Measurements from ENCODE around the gene ADGRD2.

Gene ADGRD2

DNA sequence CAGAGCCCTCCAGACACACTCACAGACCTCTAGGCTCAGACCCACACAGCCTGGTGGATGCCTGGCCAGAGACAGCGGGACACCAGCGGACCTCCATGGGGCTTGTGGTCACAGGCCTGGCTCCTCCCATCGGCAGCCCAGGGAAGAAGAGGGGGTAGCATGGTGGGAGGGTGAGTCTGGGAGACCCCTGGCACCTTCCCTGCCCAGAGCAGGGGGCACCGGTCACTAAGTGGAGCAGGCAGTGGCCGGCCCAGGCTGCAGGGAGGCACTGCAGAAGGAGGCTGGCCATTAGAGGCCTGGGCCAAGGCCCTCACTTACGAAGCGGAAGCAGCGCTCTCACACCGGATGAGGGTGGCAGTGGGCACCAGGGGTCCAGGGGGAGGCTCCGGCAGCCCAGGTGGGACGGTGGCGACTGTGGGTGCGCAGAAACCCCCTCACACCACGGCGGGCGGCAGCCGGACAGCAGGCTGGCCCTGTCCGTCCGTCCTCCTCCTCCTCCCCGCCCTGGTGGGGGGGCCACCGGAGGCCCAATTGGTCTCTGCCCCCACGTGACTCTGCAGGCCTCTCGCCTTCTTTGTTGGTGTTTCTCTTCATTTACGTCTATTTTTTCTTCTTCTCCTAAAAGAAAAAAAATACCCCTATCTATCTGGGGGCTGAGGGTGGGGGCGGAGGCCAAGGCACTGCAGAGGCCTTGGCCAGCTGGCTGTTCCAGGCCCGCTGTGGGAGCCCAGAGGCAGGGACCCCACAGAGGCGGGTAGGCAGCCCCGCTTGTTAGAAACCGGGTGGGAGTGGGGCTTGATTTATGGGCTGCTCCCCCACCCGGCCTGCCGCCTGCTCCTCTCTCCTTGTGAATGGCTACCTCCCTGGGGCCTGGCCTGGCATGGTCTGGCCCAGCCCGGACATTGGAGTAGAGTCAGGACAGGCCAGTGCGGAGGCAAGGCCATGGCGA lies 57.0 kb downstream of the ADGRD2 start, which contains the start of gene NR5A1:
NR5A1 (minus strand) TSS at position 469 of the 949 bp plus-strand sequence. CDS start 4,004 bp downstream, outside the sequence.
- no peak within 1 kb of the TSS for H3K4me3 ChIP-seq (ENCODE audit: insufficient read depth, low read depth, low read length, poor library complexity, severe bottlenecking)

DNA sequence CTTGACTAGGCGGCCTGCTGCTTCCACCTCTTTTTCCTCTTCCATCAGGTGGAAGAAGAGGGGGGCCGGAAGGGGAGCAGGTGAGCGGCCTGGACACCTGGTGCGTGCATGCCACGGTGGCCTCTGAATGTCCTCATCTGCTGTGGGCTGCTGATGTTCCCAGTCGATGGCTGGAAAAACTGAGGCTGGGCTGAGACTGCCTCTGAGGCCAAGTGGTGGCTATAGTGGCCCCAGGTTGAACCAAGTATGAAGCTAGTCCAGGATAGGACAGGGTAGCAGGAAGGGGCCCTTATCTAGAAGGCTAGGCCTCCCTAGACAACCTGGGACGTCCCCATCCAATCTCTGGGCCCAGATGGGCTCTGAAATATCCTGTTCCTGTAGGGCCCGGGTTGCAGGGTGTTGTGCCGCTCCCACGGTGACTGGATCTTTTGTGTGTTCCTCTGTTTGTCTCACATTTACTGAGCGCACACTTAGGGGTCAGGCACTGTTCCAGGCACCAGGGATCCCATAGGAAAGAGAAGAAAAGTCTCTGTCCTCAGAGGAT lies 57.7 kb downstream of the ADGRD2 start:
- peaks cover 9% of the 10 kb centered on the region for H3K4me1 ChIP-seq (ENCODE audit: control insufficient read depth, insufficient read depth, low read length, poor library complexity, severe bottlenecking)
- no peaks in the 10 kb centered on the region for H3K36me3 ChIP-seq (ENCODE audit: control insufficient read depth, insufficient read depth, low read length)
- H3K27ac ChIP-seq (ENCODE audit: insufficient read depth, low read length, poor library complexity, severe bottlenecking) = no peak overlapping the region
- H3K27me3 ChIP-seq (replicated peaks; ENCODE audit: control insufficient read depth, insufficient read depth, low read length, poor library complexity, severe bottlenecking) = peaks cover 10% of the 10 kb centered on the region
- H3K9me3 ChIP-seq (ENCODE audit: control insufficient read depth, low read length) = no peaks in the 10 kb centered on the region
- no peak overlapping the region for H3K4me3 ChIP-seq (ENCODE audit: insufficient read depth, low read depth, low read length, poor library complexity, severe bottlenecking)
- no peak for DNase-seq

More for the DNA sequence above, 57.0 kb downstream of the ADGRD2 start, which contains the start of gene NR5A1:
- Histone ChIP-seq H3K27ac (ENCODE audit: insufficient read depth, low read length, poor library complexity, severe bottlenecking) (no peak within 1 kb of the TSS), H3K36me3 (ENCODE audit: control insufficient read depth, insufficient read depth, low read length) (no peaks in the 10 kb centered on the region), H3K9me3 (ENCODE audit: control insufficient read depth, low read length) (no peaks in the 10 kb centered on the region), H3K4me1 (ENCODE audit: control insufficient read depth, insufficient read depth, low read length, poor library complexity, severe bottlenecking) (peaks cover 9% of the 10 kb centered on the region), H3K27me3 (replicated peaks; ENCODE audit: control insufficient read depth, insufficient read depth, low read length, poor library complexity, severe bottlenecking) (peaks cover 10% of the 10 kb centered on the region)
- no peak for DNase-seq

DNA sequence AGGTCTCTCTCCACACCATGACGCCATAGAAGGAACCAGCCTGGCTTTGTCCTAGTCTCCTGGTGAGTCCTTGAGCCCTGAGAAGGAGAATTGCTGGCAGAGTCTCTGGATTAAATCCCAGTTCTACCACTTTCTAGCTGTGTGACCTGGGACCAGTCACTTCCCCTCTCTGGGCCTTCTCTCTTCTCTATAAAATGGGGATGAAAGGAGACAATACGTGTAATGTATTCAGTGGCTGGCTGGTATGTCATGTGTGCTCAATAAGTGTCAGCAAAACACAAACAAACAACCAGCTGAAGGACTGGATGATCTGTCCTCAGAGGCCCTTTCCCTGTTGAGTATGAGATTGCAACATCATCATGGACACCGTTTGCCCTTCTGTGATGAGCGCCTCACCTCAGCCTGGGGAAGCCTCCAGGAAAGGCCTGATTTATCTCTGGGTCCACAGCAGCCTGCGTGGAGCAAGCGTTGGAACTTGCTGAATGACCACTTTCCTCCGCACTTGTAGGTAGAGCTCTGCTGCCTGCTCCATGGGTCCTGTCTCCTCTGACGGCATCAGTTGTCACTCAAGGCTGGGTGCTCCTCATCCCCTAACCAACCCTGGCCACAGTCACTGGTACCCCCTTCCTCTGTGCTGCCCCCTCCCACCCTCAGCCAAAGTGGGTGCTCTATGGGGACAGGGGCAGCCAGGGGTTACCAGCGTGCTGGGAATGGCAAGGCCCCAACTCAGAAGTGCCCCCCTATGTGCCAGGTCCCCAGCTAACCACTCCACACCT lies 60.6 kb downstream of the ADGRD2 start:
- no peaks in the 10 kb centered on the region for H3K9me3 ChIP-seq (ENCODE audit: control insufficient read depth, low read length)
- H3K27me3 ChIP-seq (replicated peaks; ENCODE audit: control insufficient read depth, insufficient read depth, low read length, poor library complexity, severe bottlenecking) = no peaks in the 10 kb centered on the region
- no peaks in the 10 kb centered on the region for H3K36me3 ChIP-seq (ENCODE audit: control insufficient read depth, insufficient read depth, low read length)
- H3K27ac ChIP-seq (ENCODE audit: insufficient read depth, low read length, poor library complexity, severe bottlenecking) = no peak overlapping the region
- no peak for DNase-seq
- H3K4me1 ChIP-seq (ENCODE audit: control insufficient read depth, insufficient read depth, low read length, poor library complexity, severe bottlenecking) = no peaks in the 10 kb centered on the region
- H3K4me3 ChIP-seq (ENCODE audit: insufficient read depth, low read depth, low read length, poor library complexity, severe bottlenecking) = no peak overlapping the region

DNA sequence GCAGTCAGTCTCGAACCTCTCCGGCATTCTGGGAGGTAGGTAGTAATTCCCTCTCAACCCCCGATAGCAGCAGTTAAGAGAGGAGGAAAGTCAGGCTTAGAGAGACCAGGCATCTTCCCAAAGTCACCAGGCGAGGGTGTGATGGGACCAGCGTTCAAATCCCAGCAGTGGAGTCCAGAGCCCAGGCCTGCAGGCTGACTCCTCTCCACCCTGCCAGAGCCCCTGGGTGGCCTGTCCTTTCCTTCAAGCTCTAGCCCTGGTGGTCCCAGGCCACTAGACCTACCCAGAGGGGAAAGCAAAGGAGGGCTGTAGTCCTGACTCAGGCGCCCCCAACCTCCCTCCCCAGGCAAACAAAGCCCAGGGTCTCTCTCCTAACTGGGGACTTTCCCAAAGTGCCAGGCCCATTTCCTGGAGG lies 61.2 kb downstream of the ADGRD2 start:
- no peak overlapping the region for H3K4me3 ChIP-seq (ENCODE audit: insufficient read depth, low read depth, low read length, poor library complexity, severe bottlenecking)
- H3K27ac ChIP-seq (ENCODE audit: insufficient read depth, low read length, poor library complexity, severe bottlenecking) = no peak overlapping the region
- H3K4me1 ChIP-seq (ENCODE audit: control insufficient read depth, insufficient read depth, low read length, poor library complexity, severe bottlenecking) = no peaks in the 10 kb centered on the region
- H3K36me3 ChIP-seq (ENCODE audit: control insufficient read depth, insufficient read depth, low read length) = no peaks in the 10 kb centered on the region
- H3K27me3 ChIP-seq (replicated peaks; ENCODE audit: control insufficient read depth, insufficient read depth, low read length, poor library complexity, severe bottlenecking) = no peaks in the 10 kb centered on the region
- no peaks in the 10 kb centered on the region for H3K9me3 ChIP-seq (ENCODE audit: control insufficient read depth, low read length)
- DNase-seq = no peak

DNA sequence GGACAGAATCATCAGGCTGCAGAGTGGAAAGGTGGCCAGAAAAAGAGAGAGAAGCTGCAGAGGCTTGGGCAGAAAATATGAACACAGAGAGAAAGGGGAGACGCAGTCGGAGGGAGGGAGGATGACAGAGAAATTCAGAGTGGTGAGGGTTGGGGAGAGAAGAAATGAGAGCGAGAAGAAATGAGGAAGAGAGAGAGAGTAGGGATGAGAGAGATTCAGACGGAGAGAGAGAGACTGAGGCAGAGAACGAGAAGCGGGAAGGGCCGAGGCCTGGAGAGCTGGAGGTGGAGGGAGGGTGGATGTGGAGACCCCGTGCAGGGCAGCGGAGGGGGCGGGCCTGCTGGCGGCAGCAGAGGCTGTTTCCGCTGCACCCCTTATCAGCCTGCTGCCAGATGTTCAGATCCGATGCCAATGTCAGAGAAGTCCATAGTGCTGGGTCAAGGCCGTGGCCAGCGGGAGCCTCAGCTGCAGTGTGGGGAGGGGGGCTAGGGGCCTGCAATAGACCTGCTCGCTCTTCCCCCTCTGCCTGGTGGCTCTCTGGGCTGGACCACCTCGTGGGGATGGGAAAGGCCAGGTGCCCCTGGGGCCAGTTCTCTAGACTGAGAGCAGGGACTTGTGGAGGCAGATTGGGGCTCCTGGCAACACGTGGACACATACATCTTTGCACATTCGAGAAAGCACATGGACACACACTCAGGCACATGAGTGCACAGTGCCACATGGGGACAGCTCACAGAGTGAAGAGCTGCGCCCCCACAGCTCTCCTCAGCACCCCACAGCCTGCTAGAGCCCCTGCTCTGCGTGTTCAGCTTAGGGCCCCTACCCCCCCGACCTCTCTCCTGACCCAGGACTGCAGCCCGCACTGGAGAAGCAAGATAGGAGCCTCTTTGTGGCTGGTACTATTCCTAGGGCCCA lies 61.9 kb downstream of the ADGRD2 start:
- no peak overlapping the region for H3K27ac ChIP-seq (ENCODE audit: insufficient read depth, low read length, poor library complexity, severe bottlenecking)
- no peaks in the 10 kb centered on the region for H3K36me3 ChIP-seq (ENCODE audit: control insufficient read depth, insufficient read depth, low read length)
- no peaks in the 10 kb centered on the region for H3K9me3 ChIP-seq (ENCODE audit: control insufficient read depth, low read length)
- H3K4me1 ChIP-seq (ENCODE audit: control insufficient read depth, insufficient read depth, low read length, poor library complexity, severe bottlenecking) = no peaks in the 10 kb centered on the region
- DNase-seq = no peak
- no peak overlapping the region for H3K4me3 ChIP-seq (ENCODE audit: insufficient read depth, low read depth, low read length, poor library complexity, severe bottlenecking)
- H3K27me3 ChIP-seq (replicated peaks; ENCODE audit: control insufficient read depth, insufficient read depth, low read length, poor library complexity, severe bottlenecking) = no peaks in the 10 kb centered on the region

DNA sequence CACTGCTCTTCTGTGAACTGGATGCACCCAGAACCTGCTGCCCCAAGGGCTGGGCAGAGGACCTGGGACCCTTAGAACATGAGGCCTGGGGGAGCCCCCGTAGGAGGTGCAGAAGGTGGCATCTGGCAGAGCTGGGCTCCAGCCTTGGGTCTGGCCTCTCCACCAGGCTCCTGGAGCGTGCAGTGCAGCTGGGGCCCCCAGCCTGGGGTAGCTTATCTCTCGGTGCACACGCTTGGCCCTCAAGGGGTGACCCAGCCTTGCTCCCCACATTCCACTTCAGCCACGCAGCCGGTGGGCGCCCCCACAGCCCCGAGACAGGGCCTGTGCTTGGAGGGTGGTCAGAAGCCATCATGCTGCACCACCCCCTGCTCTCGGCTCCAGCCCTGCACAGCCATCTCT lies 62.6 kb downstream of the ADGRD2 start:
- Histone ChIP-seq H3K4me3 (ENCODE audit: insufficient read depth, low read depth, low read length, poor library complexity, severe bottlenecking) (no peak overlapping the region), H3K9me3 (ENCODE audit: control insufficient read depth, low read length) (no peaks in the 10 kb centered on the region), H3K27me3 (replicated peaks; ENCODE audit: control insufficient read depth, insufficient read depth, low read length, poor library complexity, severe bottlenecking) (no peaks in the 10 kb centered on the region), H3K27ac (ENCODE audit: insufficient read depth, low read length, poor library complexity, severe bottlenecking) (no peak overlapping the region), H3K4me1 (ENCODE audit: control insufficient read depth, insufficient read depth, low read length, poor library complexity, severe bottlenecking) (no peaks in the 10 kb centered on the region), H3K36me3 (ENCODE audit: control insufficient read depth, insufficient read depth, low read length) (no peaks in the 10 kb centered on the region)
- DNase-seq = no peak

DNA sequence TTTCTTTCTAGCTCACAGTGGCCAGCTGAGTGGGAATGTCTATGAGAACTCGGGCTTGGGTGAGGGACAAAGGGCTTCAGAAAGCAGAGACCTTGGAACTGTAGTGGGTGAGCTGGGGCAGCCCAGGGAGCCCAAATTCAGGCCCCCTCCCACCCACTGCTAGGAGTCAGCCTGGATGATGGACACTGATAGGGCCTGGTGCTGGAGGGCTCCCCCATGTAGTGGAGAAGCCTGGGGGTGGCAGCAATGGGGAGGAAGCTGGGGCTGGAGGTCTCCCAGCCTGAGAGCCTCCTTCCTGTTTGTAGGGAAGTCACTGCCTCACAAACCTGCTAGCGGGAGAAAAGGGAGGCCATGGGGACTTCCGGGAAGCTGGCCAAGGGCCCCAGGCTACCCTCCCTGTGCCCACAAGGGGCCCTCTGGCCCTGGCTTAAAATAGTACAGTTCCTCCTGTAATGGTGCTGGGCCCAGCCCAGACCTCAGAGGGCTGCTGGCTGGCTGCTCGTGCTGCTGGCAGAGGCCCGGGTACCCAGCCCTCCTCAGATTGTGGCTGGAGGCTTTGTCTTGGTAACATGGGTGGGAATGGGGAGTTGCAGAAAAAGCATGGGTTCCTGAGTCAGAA lies 63.2 kb downstream of the ADGRD2 start:
- no peak overlapping the region for H3K27ac ChIP-seq (ENCODE audit: insufficient read depth, low read length, poor library complexity, severe bottlenecking)
- no peaks in the 10 kb centered on the region for H3K27me3 ChIP-seq (replicated peaks; ENCODE audit: control insufficient read depth, insufficient read depth, low read length, poor library complexity, severe bottlenecking)
- no peak overlapping the region for H3K4me3 ChIP-seq (ENCODE audit: insufficient read depth, low read depth, low read length, poor library complexity, severe bottlenecking)

DNA sequence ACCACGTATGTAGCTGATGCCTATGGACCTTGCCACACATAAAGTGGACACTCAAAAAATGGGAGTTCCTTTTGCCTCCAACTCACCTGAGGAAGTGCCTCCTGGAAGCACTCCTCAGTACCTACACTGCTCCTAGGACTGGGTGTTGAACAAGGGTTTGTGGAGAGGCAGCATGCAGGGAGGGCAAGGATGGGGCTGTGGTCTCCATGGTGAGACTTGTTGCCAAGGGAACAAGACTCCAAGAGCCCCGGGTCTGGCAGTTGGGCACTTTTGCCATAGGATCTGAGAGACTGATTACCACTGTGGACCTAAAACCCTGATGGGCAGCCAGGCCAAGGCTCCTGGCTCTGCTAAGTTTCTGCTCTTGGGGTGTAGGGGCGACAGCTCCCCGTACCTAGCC lies 63.9 kb downstream of the ADGRD2 start:
- Histone ChIP-seq H3K27me3 (replicated peaks; ENCODE audit: control insufficient read depth, insufficient read depth, low read length, poor library complexity, severe bottlenecking) (no peaks in the 10 kb centered on the region), H3K4me1 (ENCODE audit: control insufficient read depth, insufficient read depth, low read length, poor library complexity, severe bottlenecking) (no peaks in the 10 kb centered on the region), H3K36me3 (ENCODE audit: control insufficient read depth, insufficient read depth, low read length) (no peaks in the 10 kb centered on the region), H3K4me3 (ENCODE audit: insufficient read depth, low read depth, low read length, poor library complexity, severe bottlenecking) (no peak overlapping the region), H3K27ac (ENCODE audit: insufficient read depth, low read length, poor library complexity, severe bottlenecking) (no peak overlapping the region), H3K9me3 (ENCODE audit: control insufficient read depth, low read length) (no peaks in the 10 kb centered on the region)
- no peak for DNase-seq

More for the DNA sequence above, 63.2 kb downstream of the ADGRD2 start:
- Histone ChIP-seq H3K9me3 (ENCODE audit: control insufficient read depth, low read length) (no peaks in the 10 kb centered on the region), H3K4me1 (ENCODE audit: control insufficient read depth, insufficient read depth, low read length, poor library complexity, severe bottlenecking) (no peaks in the 10 kb centered on the region), H3K36me3 (ENCODE audit: control insufficient read depth, insufficient read depth, low read length) (no peaks in the 10 kb centered on the region)
- no peak for DNase-seq

DNA sequence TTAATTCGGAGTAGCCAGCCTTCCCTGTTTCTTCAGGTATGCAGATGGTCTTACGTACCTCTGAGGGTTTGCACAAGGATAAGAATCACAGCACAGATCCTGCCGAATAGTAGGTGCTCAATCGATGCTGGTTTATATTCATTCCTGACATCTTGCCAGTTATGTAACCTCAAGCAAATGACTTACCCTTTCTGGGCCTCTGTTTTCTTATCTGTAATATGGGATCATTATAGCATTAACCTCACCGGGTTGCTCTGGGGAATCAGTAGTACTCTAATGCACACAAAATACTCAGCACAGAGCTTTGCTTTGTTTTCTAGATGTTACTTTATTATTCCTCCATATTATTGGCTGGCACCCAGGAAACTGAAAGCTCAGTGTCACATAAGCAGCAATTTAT lies 64.6 kb downstream of the ADGRD2 start:
- H3K27me3 ChIP-seq (replicated peaks; ENCODE audit: control insufficient read depth, insufficient read depth, low read length, poor library complexity, severe bottlenecking) = no peaks in the 10 kb centered on the region
- H3K27ac ChIP-seq (ENCODE audit: insufficient read depth, low read length, poor library complexity, severe bottlenecking) = no peak overlapping the region
- H3K9me3 ChIP-seq (ENCODE audit: control insufficient read depth, low read length) = no peaks in the 10 kb centered on the region
- H3K4me1 ChIP-seq (ENCODE audit: control insufficient read depth, insufficient read depth, low read length, poor library complexity, severe bottlenecking) = no peaks in the 10 kb centered on the region
- no peak for DNase-seq
- no peaks in the 10 kb centered on the region for H3K36me3 ChIP-seq (ENCODE audit: control insufficient read depth, insufficient read depth, low read length)
- no peak overlapping the region for H3K4me3 ChIP-seq (ENCODE audit: insufficient read depth, low read depth, low read length, poor library complexity, severe bottlenecking)
